ENCODE results near the gene LRPPRC.

Gene LRPPRC

DNA sequence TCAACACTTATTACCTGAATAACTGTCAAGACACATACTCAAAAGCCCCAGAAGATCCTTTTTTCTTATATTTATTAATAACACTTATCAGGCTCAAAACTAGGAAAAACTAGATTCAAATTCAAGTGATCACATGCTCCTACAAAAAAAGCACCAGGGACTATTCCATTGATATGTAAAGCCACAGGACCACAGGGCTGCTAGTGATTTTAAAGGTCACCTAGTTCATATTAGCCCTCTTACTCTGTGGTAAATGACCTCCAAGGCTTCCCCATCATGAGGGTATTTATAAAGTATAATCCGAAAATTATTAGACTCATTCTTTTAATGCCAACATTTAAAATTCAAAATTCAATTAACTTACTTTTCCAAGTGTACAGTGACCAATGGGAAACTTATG, 52.5 kb downstream of the LRPPRC start:
- TF ChIP-seq, protein P1, sequence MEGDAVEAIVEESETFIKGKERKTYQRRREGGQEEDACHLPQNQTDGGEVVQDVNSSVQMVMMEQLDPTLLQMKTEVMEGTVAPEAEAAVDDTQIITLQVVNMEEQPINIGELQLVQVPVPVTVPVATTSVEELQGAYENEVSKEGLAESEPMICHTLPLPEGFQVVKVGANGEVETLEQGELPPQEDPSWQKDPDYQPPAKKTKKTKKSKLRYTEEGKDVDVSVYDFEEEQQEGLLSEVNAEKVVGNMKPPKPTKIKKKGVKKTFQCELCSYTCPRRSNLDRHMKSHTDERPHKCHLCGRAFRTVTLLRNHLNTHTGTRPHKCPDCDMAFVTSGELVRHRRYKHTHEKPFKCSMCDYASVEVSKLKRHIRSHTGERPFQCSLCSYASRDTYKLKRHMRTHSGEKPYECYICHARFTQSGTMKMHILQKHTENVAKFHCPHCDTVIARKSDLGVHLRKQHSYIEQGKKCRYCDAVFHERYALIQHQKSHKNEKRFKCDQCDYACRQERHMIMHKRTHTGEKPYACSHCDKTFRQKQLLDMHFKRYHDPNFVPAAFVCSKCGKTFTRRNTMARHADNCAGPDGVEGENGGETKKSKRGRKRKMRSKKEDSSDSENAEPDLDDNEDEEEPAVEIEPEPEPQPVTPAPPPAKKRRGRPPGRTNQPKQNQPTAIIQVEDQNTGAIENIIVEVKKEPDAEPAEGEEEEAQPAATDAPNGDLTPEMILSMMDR (IDR thresholded peaks at IDR 0.05; ENCODE audit: low read depth, low read length): no peak
- no peak for DNase-seq (ENCODE audit: low read depth, low spot score)
- in situ Hi-C loops (cut with HindIII; ENCODE audit: low sequenced_read_pairs): no loop called here
- no peak overlapping the region for H3K4me3 ChIP-seq (ENCODE audit: low read depth, low read length)

DNA sequence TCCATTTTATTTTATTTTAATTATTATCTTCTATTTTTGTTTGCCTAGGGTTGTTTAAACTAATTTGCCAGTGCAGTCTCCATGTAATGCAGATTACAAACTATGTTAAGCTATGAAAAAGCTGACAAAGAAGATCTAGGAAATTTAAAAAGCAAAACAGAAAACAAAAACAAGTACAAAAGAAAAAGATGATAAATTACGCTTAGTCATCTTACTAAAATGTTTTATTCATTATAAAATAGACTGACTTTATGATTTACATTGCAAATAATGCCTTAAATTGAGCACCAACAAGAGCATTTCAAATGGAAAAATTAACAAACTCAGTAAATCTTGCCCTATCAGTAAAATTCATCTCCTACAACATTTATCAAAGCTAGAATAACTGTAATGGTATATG, 52.9 kb downstream of the LRPPRC start:
- TF ChIP-seq, protein P1 (IDR thresholded peaks at IDR 0.05; ENCODE audit: low read depth, low read length): no peak
- H3K4me3 ChIP-seq (ENCODE audit: low read depth, low read length): no peak overlapping the region
- DNase-seq (ENCODE audit: low read depth, low spot score): no peak
- in situ Hi-C loops (cut with HindIII; ENCODE audit: low sequenced_read_pairs): no loop called here

DNA sequence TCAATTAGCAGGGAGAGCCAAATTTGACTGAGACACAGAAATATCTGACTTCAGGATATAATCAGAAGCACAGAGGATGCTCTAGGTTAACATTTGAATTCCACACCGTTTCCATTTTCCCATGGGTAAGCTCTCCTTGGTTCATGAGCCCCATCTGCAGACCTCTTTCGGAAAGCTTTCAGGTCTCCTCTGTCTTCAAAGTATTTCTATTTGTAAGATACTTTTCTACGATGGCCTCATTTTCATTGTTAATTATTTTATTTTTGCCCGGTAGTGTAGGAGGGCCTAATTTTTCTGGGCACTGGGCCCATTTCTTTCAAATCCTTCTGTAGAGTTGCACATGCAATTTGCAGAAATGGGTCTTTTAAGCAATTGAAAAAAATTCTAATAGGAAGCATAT, 53.8 kb downstream of the LRPPRC start:
- no peak for DNase-seq (ENCODE audit: low read depth, low spot score)
- TF ChIP-seq, protein P1 (IDR thresholded peaks at IDR 0.05; ENCODE audit: low read depth, low read length): no peak
- in situ Hi-C loops (cut with HindIII; ENCODE audit: low sequenced_read_pairs): no loop called here
- H3K4me3 ChIP-seq (ENCODE audit: low read depth, low read length): no peak overlapping the region

DNA sequence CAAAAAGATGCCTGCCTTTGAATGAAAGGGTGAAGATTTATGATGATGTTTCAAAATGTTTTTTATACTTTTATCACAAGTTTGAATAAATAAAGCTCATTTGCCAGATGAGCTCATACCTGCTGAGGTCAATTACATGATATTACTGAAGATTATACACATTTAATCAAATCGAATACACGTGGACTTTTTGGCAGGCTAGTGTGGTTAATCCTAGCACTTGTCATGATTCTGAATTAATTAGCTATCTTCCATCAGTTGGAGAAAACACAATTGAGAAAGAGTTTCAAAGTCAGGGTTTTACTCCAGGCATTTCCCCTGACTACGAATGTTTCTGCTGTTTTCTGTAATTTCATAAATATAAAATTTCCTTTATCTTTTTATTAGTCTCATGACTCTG, 54.4 kb downstream of the LRPPRC start:
- no peak overlapping the region for H3K4me3 ChIP-seq (ENCODE audit: low read depth, low read length)
- TF ChIP-seq, protein P1 (IDR thresholded peaks at IDR 0.05; ENCODE audit: low read depth, low read length): no peak
- no peak for DNase-seq (ENCODE audit: low read depth, low spot score)
- in situ Hi-C loops (cut with HindIII; ENCODE audit: low sequenced_read_pairs): no loop called here

DNA sequence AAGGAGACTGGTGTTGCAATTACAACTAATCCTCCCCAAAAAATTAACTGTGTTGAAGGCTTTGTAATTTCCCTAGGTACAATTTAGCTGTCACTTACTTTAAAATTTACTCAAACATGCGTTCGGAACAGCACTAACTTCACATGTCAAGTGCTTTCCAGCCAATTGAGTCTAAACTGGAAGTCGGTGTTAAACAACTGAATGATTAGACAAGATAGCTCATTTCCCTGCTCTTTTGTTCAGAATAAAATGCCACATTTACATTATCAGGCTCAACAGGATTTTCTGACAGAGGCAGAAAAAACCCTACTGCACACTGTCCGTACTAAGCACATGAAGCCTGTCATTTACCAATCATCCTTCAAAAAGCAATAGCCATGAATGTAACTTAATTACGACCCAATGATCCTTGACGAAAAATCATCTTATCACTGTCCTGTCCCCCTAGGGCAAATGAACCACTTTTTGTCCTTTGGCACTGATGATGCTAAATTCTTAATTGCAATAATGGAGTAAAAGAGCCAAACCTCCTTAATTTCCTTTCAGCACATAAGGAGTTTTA, 56.0 kb downstream of the LRPPRC start:
- TF ChIP-seq, protein P1 (IDR thresholded peaks at IDR 0.05; ENCODE audit: low read depth, low read length): no peak
- in situ Hi-C loops (cut with HindIII; ENCODE audit: low sequenced_read_pairs): no loop called here
- H3K4me3 ChIP-seq (ENCODE audit: low read depth, low read length): no peak overlapping the region
- DNase-seq (ENCODE audit: low read depth, low spot score): no peak

DNA sequence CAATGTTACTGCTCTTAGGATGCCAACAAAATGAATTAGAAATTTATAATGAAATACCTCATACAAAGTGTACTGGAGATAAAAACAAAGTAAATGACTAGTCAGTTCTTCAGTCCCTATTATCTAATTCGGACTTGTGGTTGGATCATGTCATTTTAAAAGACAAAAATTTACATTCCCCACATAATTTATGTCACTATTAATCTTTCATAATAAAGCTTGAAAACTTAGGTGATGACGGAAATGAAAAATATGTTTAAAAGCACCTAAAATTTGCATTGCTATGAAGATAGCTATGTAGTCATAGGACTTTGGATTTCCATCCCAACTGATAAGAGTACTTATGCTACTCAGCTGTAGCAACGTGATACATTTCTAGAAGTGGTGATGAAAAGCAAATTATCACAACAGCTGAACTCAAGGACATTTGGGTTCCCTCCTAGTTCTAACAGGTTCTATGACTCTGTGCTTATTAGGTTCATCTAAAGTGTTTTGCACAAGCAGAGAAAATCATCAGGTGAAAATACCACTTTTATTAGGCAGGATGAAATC, 58.4 kb downstream of the LRPPRC start:
- DNase-seq (ENCODE audit: low read depth, low spot score): no peak
- no peak overlapping the region for H3K4me3 ChIP-seq (ENCODE audit: low read depth, low read length)
- TF ChIP-seq, protein P1 (IDR thresholded peaks at IDR 0.05; ENCODE audit: low read depth, low read length): no peak
- in situ Hi-C loops (cut with HindIII; ENCODE audit: low sequenced_read_pairs): no loop called here
